Esophagus muscularis mucosa (tissue), 3 donors: Measurements from ENCODE around the gene TRIM71.

Source experiments
- POLR2A ChIP-seq: fragments of 450-650 bp; IDR thresholded peaks from one replicate; pipeline ENCODE4 v1.6.1; 2017; ENCODE audit warnings: antibody characterized with exemption, moderate library complexity, mild to moderate bottlenecking, low read depth
- POLR2AphosphoS5 ChIP-seq, 2 donors: sonication (generic); formaldehyde crosslinking; IDR thresholded peaks; one replicate each; pipeline ENCODE4 v1.6.1; 2017; ENCODE audit warnings: antibody characterized with exemption in 2 of 2
- TF ChIP-seq, protein P1 (sequence below), 3 experiments: fragments of 200-600 bp in 2 of 3; fragments of 450-650 bp in 1 of 3; sonication (generic) in 2 of 3; IDR thresholded peaks; one replicate each; pipeline ENCODE4 v1.5.1; 2017 to 2019; ENCODE audit warnings: antibody characterized with exemption in 3 of 3, mild to moderate bottlenecking in 2 of 3, moderate library complexity in 1 of 3

DNA sequence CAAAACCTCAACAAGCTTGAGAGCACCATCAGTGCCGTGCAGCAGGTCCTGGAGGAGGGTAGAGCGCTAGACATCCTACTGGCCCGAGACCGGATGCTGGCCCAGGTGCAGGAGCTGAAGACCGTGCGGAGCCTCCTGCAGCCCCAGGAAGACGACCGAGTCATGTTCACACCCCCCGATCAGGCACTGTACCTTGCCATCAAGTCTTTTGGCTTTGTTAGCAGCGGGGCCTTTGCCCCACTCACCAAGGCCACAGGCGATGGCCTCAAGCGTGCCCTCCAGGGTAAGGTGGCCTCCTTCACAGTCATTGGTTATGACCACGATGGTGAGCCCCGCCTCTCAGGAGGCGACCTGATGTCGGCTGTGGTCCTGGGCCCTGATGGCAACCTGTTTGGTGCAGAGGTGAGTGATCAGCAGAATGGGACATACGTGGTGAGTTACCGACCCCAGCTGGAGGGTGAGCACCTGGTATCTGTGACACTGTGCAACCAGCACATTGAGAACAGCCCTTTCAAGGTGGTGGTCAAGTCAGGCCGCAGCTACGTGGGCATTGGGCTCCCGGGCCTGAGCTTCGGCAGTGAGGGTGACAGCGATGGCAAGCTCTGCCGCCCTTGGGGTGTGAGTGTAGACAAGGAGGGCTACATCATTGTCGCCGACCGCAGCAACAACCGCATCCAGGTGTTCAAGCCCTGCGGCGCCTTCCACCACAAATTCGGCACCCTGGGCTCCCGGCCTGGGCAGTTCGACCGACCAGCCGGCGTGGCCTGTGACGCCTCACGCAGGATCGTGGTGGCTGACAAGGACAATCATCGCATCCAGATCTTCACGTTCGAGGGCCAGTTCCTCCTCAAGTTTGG lies 72.9 kb downstream of the TRIM71 start:
- TF ChIP-seq, protein P1, sequence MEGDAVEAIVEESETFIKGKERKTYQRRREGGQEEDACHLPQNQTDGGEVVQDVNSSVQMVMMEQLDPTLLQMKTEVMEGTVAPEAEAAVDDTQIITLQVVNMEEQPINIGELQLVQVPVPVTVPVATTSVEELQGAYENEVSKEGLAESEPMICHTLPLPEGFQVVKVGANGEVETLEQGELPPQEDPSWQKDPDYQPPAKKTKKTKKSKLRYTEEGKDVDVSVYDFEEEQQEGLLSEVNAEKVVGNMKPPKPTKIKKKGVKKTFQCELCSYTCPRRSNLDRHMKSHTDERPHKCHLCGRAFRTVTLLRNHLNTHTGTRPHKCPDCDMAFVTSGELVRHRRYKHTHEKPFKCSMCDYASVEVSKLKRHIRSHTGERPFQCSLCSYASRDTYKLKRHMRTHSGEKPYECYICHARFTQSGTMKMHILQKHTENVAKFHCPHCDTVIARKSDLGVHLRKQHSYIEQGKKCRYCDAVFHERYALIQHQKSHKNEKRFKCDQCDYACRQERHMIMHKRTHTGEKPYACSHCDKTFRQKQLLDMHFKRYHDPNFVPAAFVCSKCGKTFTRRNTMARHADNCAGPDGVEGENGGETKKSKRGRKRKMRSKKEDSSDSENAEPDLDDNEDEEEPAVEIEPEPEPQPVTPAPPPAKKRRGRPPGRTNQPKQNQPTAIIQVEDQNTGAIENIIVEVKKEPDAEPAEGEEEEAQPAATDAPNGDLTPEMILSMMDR (IDR thresholded peaks at IDR 0.05), result no peak
- no peak for TF ChIP-seq POLR2A
- TF ChIP-seq POLR2AphosphoS5 (IDR thresholded peaks at IDR 0.05), result no peak
